ENCODE measurements around the gene TMEM131. TPM values are rescaled to one million over a fixed set of nuclear protein-coding genes. Genes with fewer than 3 reads are reported as not detected.

The TMEM131 gene
- total RNA-seq, 1 donor from 2014 or later: 36.4 TPM

DNA sequence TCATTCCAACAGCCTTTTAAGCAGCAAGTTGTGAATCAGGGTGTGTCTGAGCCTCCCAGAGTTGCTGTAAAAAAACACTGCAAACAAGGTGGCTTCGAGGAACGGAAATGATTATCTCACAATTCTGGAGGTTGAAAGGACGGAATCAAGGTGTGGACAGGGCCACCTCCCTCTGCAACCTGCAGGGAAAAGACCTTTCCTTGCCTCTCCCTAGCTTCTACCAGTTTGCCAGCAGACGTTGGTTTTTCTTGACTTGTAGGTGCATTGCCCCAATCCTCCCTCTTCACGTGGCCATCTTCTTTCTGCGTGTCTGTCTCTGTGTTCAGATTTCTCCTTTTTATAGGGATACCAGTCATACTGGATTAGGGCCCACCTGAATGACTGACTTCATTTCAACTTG, 24.8 kb upstream of the TMEM131 start:
- DNase-seq (ENCODE audit: extremely low spot score, unreplicated experiment): peak; percentile 40
- H3K27me3 Mint-ChIP-seq (ENCODE audit: unreplicated experiment): peaks cover 16% of the 10 kb centered on the region
- TF ChIP-seq, protein P1, sequence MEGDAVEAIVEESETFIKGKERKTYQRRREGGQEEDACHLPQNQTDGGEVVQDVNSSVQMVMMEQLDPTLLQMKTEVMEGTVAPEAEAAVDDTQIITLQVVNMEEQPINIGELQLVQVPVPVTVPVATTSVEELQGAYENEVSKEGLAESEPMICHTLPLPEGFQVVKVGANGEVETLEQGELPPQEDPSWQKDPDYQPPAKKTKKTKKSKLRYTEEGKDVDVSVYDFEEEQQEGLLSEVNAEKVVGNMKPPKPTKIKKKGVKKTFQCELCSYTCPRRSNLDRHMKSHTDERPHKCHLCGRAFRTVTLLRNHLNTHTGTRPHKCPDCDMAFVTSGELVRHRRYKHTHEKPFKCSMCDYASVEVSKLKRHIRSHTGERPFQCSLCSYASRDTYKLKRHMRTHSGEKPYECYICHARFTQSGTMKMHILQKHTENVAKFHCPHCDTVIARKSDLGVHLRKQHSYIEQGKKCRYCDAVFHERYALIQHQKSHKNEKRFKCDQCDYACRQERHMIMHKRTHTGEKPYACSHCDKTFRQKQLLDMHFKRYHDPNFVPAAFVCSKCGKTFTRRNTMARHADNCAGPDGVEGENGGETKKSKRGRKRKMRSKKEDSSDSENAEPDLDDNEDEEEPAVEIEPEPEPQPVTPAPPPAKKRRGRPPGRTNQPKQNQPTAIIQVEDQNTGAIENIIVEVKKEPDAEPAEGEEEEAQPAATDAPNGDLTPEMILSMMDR (IDR thresholded peaks at IDR 0.05): no peak
- H3K9me3 Mint-ChIP-seq (ENCODE audit: unreplicated experiment): peaks cover 4% of the 10 kb centered on the region
- no peak overlapping the region for H3K4me3 Mint-ChIP-seq (ENCODE audit: unreplicated experiment)
- no peaks in the 10 kb centered on the region for H3K4me1 Mint-ChIP-seq (ENCODE audit: unreplicated experiment)
- no peaks in the 10 kb centered on the region for H3K36me3 Mint-ChIP-seq (ENCODE audit: unreplicated experiment)
- H3K27ac Mint-ChIP-seq (ENCODE audit: unreplicated experiment): no peak overlapping the region

DNA sequence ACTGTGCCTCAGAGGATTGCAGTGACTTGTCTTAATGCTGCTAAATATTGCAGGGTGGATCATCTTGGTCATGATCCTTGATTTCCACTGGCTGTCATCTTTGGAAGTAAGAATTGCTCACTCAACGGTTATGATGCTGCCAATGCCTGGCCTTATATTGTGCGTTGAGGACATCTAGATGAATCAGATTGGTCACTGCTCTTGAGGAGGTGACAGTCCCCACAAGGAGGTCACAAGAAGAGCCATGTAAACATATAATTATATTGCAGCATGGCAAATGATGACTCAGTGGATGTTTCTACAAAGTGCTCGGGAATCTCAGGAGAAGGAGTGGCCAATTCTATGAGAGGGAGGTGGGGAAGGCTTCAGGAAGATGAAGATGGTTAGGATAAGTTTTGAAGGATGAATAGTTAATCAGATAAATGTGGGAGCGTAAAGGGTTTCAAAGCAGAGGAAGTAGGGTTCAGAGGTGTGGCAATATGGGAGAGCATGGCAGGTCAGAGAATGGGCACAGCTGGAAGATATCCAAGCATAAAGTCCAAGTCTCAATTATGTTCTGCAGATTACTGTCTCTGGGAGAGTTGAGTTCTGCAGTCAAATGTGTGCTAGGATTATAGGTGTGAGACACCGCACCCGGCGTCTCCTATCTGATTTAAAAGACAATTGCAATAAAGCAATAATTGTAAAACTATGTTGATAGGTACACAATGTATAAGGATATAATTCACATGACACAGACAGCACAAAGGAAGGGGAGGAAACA, 21.3 kb upstream of the TMEM131 start:
- Mint-ChIP-seq H3K4me3 (ENCODE audit: unreplicated experiment) (no peak overlapping the region), H3K9me3 (ENCODE audit: unreplicated experiment) (peaks cover 4% of the 10 kb centered on the region), H3K4me1 (ENCODE audit: unreplicated experiment) (no peaks in the 10 kb centered on the region), H3K27ac (ENCODE audit: unreplicated experiment) (no peak overlapping the region), H3K36me3 (ENCODE audit: unreplicated experiment) (no peaks in the 10 kb centered on the region), H3K27me3 (ENCODE audit: unreplicated experiment) (peaks cover 11% of the 10 kb centered on the region)
- TF ChIP-seq, protein P1 (IDR thresholded peaks at IDR 0.05): no peak
- peak; percentile 30 for DNase-seq (ENCODE audit: extremely low spot score, unreplicated experiment)

DNA sequence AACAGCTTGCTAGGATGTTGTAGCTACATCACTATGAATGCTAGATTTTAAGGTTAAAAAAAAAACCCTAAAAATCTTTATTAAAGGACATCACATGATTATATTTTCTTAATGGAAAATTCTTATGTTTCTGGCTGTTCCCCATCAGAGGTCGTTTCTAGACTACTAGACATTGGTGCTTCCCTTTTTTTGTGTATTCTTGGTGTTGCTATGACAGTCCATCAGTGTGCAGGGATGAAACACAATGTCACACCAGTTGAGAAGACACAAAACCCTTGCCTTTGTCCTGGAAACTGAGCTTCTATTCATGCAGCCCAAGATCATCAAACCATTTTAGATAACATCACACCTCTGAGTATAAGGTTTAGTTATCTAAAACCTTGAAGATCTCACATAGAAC, 19.9 kb upstream of the TMEM131 start:
- DNase-seq (ENCODE audit: extremely low spot score, unreplicated experiment): no peak
- H3K27ac Mint-ChIP-seq (ENCODE audit: unreplicated experiment): no peak overlapping the region
- no peaks in the 10 kb centered on the region for H3K36me3 Mint-ChIP-seq (ENCODE audit: unreplicated experiment)
- H3K27me3 Mint-ChIP-seq (ENCODE audit: unreplicated experiment): peaks cover 11% of the 10 kb centered on the region
- H3K4me1 Mint-ChIP-seq (ENCODE audit: unreplicated experiment): no peaks in the 10 kb centered on the region
- H3K9me3 Mint-ChIP-seq (ENCODE audit: unreplicated experiment): peaks cover under 1% of the 10 kb centered on the region
- H3K4me3 Mint-ChIP-seq (ENCODE audit: unreplicated experiment): no peak overlapping the region
- TF ChIP-seq, protein P1 (IDR thresholded peaks at IDR 0.05): no peak

GRCh38 chr2:98014379-98014778, 18.6 kb upstream of the TMEM131 start:
- no peak for DNase-seq (ENCODE audit: extremely low spot score, unreplicated experiment)
- Mint-ChIP-seq H3K27me3 (ENCODE audit: unreplicated experiment) (peaks cover 11% of the 10 kb centered on the region), H3K27ac (ENCODE audit: unreplicated experiment) (no peak overlapping the region), H3K36me3 (ENCODE audit: unreplicated experiment) (no peaks in the 10 kb centered on the region), H3K9me3 (ENCODE audit: unreplicated experiment) (no peaks in the 10 kb centered on the region), H3K4me3 (ENCODE audit: unreplicated experiment) (no peak overlapping the region), H3K4me1 (ENCODE audit: unreplicated experiment) (peaks cover 3% of the 10 kb centered on the region)
- TF ChIP-seq, protein P1 (IDR thresholded peaks at IDR 0.05): no peak

GRCh38 chr2:98013407-98014042, 17.8 kb upstream of the TMEM131 start:
- H3K4me3 Mint-ChIP-seq (ENCODE audit: unreplicated experiment): no peak overlapping the region
- no peaks in the 10 kb centered on the region for H3K36me3 Mint-ChIP-seq (ENCODE audit: unreplicated experiment)
- DNase-seq (ENCODE audit: extremely low spot score, unreplicated experiment): no peak
- H3K27ac Mint-ChIP-seq (ENCODE audit: unreplicated experiment): no peak overlapping the region
- peaks cover 11% of the 10 kb centered on the region for H3K27me3 Mint-ChIP-seq (ENCODE audit: unreplicated experiment)
- no peaks in the 10 kb centered on the region for H3K9me3 Mint-ChIP-seq (ENCODE audit: unreplicated experiment)
- H3K4me1 Mint-ChIP-seq (ENCODE audit: unreplicated experiment): peaks cover 3% of the 10 kb centered on the region
- TF ChIP-seq, protein P1 (IDR thresholded peaks at IDR 0.05): no peak

All from osteocyte (in vitro differentiated cells).